NCI-H526 treated with DMSO at 0.1 percent for 48 hours (cell line): ENCODE data around the gene LIG1.
"Not testable (repeated sequence)": the region's sequence is repeated elsewhere in the genome, so short reads cannot be mapped to it uniquely, and the experiment has no call there.

ENCODE experiments used
- DNase-seq: peaks from one replicate; lab custom pipeline; 2025; lab: John Stamatoyannopoulos, UW

The LIG1 gene

DNA sequence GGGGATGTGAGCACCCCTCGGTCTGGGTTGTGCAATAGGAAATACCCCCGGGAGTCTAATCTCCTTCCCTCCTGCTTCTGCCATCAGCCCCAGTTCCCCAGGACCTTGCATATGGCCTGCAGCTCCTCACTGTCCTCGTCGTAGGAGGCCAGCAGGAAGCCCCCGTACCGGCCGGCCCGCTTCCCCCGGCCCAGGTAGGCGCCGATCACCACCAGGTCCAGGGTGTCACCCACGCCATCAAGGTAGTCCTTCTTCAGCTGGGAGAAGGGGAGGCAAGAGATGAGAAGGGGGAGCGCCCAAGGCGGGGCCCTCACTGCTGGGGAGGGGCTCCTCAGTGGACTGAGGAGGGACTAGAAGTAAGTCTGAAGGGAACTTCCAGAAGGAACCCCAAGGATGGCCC, 49.1 kb downstream of the LIG1 start:
- DNase-seq: no peak

DNA sequence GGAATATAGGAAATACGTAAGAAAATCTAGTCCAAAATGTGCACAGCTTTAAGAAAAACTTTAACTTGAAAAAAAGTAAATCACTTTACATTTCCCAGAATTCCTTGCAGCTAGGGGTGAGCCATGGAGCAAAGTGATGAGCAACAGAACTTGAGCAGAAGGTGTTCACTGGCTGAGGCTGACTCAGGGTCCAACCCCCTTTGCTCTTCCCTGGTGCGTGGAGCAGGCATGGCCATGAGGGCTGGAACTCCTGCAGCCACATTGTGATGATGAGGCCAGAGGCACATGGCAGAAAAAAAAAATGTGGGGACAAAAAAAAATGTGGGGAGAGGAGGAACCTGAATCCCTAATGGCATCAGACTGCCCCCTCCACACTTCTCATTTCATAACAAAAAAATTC, 49.6 kb downstream of the LIG1 start:
- DNase-seq: no peak

DNA sequence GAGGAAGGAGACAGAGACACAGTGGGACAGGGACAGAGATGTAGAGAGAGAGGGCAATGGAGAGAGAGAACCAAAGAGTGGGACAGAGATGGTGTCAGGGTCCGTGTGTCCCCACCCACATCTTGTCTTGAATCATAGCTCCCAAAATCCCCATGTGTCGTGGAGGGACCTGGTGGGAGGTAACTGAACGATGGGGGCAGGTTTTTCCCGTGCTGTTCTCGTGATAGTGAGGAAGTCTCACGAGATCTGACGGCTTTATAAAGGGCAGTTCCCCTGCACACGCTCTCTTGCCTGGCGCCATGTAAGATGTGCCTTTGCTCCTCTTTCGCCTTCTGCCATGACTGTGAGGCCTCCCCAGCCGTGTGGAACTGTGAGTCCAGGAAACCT, 52.0 kb downstream of the LIG1 start:
- no peak for DNase-seq

DNA sequence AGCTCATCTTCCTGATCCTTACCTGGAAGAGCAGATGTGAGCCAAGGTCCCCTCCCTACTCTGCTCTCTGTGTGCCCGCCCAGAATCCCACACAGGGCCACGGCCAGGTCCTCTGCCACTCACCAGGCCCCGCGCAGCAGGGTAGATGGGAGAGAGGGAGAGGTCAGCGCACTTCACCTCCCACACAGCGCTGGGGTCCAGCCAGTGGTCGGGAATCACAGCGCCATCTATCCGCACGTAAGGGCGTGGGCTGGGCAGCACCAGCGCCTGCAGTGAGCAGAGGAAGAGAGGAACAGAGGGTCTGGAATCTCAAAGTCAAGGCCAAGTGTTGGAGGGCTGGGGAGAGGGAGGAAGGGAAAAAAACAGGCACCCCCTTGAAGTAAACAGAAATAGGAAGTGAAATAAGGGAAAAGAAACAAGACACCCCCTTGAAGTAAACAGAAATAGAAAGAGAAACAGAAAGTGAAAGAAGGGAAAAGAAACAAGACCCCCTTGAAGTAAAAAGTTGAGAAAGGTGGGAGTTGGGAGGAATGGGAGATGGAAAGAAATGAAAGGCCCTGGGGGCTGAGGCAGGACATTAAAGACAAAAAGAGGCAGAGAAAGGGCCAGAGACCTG, 52.5 kb downstream of the LIG1 start:
- no peak for DNase-seq

DNA sequence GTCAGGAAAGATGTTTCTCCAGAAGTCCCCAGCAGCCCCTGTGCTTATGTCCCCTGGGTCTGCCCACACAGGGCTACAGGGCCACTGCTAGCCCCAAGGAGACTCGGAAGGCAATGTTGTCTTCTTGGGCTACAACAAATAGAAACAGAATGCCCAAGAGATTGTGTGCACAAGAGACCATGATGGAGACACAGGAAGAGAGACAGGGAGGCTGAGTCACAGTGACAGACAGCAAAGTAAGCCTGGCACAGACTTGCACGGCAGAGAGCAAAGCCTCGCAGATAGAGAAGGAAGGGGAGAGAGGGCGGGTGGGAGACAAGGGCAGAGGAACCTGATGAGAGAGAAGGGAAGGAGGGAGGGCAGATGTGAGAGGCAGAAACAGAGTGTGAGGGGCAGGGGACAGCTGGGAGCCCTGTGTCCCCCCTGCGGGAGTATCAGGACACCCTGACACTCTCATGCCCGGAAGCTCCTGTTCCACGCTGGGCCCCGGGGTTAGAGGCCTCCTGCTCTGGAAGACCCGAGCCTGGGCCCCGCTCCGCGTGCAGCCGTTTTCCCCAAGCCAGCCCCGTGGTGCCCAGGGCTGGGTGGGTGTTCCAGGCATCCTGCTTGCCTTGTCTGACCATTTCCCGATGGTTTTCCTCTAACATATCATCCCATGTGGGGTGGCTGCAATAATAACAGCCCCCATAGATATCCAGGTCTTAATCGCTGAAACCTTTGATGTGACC, 56.8 kb downstream of the LIG1 start:
- no peak for DNase-seq

DNA sequence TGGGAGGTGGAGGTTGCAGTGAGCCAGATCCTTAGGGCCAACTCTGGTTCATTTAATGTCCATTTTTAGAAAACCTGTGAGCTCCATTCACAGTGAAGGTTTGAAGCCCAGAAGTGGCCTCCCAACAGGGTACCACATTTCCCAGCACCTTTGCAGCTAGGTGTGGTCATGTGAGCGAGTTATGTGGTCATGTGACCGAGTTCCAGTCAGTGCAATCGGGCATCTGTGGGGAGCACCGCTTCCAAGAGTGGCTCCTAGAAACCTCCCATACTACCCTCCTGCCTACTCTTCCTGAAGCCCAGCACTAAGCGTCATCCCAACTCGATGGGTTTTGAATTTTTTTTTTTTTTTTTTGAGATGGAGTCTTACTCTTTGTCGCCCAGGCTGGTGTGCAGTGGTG, 58.9 kb downstream of the LIG1 start:
- DNase-seq: no peak

DNA sequence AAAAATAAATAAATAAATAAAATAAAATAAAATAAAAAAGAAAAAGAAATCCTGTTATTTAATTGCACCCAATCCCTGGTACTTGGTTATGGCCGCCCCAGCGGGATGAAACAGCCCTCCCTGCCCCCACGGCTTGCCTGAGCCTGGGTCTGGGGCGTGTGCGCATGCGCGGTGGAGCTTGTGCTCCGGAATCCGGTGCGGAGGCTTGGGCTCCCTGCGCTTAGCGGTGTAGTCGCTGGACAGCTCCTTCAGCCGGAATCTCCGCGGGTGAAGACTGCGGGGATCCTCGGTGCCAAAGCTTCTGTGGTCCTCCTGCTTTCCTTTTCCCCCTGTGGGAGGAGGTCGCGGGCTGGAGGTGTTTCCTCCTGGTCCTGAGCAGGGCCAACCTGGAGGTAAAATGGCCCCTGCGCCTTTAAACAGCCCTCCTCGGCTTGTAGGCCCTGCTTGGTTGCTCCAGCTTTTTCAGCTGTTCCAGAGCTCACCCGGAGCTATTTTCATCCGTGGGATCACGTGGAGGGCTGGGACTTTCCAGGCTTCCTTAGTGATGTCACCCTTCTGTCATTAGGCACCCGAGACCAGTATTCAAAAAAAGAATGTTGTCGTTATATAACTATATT, 59.7 kb downstream of the LIG1 start, which contains the start of gene PLA2G4C:
Gene PLA2G4C (minus strand): TSS at position 468 of the 617 bp plus-strand sequence. CDS start 4,288 bp downstream, outside the sequence.
- peak; percentile 66 for DNase-seq

DNA sequence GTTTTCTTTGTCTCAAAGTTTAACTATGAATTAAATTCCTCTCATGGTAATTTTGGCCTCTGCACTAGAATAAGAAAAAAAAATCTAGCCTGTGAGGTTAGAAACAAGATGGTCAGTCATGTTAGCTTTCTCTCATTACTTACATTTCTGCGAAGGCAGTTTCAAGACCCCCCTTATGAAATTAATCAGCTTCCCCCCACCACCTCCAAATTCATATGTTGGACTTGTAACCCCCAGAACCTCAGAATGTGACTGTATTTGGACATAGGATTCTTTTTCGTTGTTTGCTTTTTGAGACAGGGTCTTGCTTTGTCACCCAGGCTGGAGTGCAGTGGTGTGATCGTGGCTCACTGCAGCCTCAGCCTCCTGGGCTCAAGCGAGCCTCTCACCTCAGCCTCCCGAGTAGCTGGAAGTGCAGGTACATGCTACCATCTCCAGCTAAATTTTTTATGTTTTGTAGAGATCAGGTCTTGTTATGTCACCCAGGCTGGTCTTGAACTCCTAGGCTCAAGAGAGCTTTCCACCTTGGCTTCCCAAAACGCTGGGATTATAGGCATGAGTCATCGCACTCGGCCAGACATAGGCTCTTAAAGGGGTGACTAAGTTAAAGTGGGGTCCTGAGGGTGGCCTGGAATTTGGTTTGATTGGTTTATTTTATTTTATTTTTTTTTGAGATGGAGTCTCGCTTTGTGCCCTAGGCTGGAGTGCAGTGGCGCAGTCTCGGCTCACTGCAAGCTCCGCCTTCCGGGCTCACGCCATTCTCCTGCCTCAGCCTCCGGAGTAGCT, 61.0 kb downstream of the LIG1 start:
- no peak for DNase-seq

DNA sequence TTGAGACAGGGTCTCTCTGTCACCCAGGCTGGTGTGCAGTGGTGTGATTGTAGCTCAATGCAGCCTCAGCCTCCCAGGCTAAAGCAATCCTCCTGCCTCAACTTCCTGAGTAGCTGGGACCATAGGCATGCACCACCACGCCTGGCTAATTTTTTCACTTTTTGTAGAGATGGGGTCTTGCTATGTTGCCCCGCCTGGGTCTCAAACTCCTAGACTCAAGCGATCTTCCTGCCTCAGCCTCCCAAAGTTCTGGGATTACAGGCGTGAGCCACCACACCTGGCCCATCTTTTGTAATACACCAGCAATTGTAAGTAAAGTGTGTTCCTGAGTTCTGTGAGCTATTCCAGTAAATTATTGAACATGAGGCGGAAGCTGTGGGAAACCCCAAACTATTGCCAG, 66.2 kb downstream of the LIG1 start:
- no peak for DNase-seq

DNA sequence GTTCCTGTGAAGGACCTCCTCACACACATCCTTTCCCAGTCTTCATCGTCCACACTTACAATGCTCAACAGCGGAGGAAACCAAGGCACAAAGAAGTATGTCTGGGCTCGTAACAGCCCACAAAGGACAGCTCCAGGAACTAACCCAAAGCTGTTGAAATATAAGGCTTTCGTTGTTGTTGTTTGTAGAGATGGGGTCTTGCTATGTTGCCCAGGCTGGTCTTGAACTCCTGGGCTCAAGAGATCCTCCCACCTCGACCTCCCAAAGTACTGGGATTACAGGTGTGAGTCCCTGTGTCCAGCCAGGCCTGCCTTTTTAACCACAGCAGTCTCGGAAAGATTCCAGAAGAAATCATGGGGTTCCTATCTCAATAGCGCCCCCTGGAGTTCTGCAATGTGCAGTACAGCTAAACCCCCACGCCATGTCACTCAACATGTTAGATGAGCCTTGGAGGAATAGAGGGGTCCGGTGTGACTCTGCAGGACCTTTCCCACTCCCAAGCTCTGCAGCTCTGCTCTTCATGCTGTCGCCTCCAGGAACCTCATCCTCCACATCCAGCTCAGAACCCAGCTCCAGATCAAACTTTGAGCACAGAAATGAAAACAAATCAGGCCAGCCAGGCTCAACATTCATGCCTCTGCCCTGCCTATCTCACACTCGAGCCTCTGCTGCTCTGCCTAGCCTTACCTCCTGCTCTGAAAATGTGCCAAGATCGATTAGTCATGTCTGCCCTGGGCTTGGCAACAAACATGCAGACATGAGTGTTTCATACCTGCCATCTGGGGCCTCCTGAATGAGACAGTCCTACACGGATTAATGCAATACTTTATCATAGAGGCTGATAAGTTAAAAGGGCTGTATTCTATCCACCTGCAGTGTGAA, 67.0 kb downstream of the LIG1 start:
- peak; percentile 54 for DNase-seq

DNA sequence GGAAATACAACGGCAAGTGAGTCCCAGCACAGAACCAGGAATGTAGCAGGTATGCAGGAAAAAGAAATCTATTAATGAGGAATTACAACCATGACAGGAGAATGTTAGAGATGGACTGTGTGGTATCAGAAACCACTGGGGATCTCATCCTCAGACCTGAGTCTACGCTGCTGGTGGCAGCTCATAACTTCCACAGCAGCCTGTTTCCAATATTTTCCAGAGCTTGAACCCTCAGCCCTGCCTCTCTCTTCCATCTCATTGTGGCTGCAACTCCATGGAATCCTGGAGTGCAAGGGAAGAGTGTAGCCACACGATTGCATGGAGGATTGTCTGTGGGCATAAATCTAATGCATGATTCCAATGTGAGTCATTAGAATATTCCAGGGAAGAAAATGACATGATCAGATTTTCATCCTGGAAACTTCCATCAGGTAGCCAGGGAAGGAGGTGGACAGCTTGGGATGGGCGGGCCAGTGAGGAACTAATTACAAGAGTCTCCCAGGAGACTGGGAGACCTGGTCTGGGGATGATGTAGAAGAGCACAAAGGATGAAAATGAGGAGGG, 74.5 kb downstream of the LIG1 start:
- DNase-seq: no peak

DNA sequence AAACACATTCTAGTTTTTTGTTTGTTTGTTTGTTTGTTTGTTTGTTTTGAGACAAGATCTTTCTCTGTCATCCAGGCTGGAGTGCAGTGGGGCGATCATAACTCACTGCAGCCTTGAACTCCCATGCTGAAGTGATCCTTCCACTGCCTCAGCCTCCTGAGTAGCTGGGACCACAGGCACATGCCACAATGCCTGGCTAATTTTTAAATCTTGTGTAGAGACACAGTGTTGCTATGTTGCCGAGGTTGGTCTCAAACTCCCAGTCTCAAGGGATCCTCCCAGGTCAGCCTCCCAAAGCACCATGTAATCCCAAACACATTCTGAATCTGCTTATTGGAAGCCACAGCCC, 75.3 kb downstream of the LIG1 start:
- DNase-seq: no peak

DNA sequence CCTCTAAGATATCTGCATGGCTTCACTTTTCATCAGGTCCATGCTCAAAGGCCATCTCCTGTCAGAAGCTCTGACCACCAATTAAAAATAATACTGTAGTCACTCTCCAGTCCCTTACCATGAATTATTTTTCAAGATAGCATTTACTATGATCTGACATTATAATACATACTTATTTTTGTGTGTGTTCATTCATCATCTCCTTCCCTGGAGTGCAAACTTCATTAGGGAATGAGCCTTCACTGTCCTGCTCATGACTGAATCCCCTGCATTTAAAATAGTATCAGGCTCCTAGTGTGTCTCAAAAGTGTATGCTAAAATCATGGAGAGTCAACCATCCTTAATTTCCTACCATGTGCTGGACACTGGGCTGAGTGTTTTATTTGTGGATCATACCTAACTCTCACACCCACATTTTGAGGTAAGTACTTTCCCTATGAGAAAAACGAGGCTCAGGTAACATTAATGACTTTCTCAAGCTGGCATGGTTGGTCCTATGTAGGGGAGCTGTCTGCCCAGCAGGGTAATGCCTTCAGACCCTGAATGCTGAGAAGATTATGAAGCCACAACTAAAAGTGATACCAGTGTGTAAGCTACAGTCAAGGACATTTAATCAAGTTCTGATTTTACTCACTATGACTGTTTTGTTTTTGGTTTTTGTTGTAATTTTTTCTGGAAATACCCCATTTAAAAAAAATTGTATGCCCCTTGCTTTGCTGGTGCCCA, 75.9 kb downstream of the LIG1 start:
- DNase-seq: no peak

DNA sequence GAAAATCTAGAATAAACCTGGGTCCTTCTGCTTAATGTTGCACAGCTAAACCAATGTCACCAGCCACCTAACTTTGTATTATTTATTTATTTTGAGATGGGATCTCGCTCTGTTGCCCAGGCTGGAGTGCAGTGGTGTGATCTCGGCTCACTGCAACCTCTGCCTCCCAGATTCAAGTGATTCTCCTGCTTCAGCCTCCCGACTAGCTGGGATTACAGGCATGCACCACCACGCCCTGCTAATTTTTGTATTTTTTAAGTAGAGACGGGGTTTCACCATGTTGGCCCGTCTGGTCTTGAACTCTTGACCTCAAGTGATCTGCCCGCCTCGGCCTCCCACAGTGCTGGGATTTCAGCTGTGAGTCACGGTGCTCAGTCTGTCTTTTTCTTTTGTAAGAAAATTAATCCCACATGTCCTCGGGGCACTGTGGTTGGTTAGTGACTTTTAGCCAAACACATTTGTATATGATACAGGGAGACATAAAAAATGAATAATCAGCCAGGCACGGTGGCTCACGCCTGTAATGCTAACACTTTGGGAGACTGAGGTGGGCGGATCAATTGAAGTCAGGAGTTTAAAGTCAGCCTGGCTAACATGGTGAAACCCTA, 78.9 kb downstream of the LIG1 start:
- not testable (repeated sequence) for DNase-seq

DNA sequence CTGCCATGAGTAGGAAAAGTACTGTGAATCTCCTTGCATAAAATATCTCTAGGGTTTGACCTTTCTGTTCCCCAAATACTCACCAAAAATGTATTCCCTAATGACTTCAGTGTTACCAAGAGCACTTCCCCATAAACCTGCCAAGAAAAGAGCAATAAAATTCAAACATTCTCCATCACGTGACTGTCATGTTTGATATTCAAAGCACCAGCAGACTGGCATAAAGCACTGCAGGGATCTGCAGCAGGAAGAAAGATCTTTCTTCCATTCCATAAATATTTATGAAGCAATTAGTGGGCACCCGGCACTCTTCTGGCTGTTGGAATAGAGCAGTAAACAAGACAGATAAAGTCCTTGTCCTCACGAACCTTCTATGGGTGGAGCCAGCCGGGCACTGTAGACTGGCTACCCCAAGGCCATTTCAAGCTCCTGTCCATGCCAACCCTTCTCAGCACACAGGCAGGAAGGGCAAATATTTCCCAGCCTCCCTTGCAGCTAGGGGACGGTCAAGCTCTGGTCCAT, 79.8 kb downstream of the LIG1 start:
- peak; percentile 95 for DNase-seq

DNA sequence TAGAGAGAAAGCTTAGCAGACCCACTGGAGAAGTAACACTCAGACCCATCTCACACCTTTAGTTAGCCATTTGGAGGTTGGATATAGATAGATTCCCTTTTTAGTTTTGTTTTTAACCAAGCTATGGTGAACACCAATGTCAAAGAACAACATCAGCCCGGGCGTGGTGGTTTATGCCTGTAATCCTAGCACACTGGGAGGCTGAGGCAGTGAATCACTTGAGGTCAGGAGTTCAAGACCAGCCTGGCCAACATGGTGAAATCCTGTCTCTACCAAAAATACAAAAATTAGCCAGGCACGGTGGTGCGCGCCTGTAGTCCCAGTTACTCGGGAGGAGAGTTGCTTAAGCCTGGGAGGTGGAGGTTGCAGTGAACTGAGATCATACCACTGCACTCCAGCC, 81.2 kb downstream of the LIG1 start:
- not testable (repeated sequence) for DNase-seq

DNA sequence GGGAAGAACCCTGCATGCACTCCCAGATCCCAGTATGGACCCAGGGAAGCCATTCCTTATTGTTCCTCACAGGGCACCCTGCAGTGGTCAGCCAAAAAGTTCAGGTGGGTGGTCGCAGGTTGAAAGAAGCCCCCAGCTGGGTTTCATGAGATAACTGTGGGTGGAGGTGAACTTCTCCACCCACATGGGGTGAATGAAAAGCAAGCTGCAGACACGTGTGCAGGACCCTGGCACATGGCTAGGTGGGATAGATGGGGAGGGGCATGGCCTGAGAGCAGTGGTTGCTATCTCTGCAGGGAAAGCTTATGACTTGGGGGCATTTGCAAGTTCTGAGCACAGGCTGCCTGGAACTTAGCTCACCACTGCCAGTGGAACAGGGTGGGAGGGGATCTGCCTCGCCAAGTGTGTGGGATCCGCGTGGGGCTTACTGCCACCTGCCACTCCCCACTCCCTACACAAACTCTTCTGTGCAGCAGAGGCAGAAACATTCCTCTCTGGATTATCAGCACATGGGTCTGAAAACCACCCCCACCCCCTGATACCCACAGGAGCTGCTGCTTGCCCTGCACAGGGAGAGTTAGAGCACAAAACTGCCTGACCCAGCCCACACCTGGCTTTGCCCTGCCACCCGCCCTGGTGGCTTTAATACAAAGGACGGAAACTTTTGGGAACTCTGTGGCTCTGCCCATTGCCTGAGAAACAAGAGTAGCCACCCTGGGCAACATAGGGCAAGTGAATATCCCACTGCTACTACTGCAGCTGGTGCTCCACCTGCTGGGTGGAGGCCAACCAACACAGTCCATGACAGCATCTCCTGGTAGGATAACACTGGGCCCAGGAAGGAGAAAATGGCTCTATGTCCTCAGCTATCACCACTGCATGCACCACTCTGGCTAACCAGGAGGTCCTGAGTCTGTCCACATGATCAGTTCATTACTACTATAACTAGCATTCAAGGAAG, 84.0 kb downstream of the LIG1 start:
- DNase-seq: no peak

DNA sequence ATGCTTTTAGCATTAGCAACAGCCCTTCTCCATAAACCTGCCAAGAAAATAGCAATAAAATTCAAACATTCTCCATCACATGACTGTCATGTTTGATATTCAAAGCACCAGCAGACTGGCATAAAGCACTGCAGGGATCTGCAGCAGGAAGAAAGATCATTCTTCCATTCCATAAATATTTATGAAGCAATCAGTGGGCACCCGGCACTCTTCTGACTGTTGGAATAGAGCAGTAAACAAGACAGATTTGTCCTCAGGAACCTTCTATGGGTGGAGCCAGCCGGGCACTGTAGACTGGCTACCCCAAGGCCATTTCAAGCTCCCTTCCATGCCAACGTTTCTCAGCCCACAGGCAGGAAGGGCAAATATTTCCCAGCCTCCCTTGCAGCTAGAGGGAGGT, 85.1 kb downstream of the LIG1 start:
- DNase-seq: peak; percentile 90

DNA sequence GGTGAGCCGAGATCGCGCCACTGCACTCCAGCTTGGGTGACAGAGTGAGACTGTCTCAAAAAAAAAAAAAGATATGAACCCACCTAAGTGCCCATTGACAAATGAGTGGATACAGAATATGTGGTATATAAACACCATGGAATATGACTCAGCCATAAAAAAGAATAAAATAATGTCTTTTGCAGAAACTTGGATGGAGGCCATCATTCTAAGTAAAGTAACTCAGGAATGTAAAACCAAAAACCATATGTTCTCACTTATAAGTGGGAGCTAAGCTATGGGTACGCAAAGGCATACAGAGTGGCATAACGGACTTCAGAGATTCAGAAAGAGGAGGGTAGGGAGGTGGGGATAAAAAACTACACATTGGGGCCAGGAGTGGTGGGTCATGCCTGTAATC, 89.0 kb downstream of the LIG1 start:
- DNase-seq: no peak
